ENCODE data around the gene DLGAP4.

GRCh38 chr20:36390269-36390668, 84.1 kb downstream of the DLGAP4 start:
- TF ChIP-seq POLR2A (IDR thresholded peaks at IDR 0.05; ENCODE audit: low read depth, low read length) (no peak), POLR2AphosphoS5 (IDR thresholded peaks at IDR 0.05; ENCODE audit: low read depth, low read length) (no peak)
